Measurements from ENCODE around the gene NKD1. TPM values are rescaled to one million over a fixed set of nuclear protein-coding genes. Genes with fewer than 3 reads are reported as not detected.

The NKD1 gene
- total RNA-seq, 1 donor from 2014 or later, result 43.2 TPM

DNA sequence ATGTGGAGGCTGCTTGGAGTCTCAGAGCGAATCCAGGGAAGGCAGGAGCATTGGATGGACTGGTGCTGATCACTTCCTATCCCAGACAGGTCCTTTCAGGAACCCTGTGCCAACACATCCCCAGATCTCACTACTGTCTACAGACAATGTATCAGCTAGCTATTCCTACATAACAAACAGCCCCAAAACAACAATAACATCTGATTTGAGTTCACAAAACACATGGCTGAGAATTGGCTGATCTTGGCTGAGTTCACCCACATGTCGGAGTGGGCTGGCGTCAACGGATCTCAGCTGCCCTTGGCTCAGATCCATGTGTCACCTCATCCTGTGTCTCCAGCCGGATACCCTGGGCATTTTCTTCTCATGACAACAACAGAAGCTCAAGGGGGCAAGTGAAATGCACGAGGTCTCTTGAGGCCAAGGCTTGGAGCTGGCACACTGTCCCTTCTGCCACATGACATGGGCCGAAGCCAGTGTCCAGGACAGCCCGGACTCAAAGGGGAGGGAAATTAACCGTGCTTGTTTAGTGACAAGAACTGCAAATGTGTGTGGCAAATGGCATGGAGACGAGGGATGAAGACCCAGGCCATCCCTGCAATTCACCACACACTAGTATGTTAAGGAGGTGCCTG is 114.2 kb downstream of the NKD1 start:
- H3K27ac Mint-ChIP-seq, result no peak overlapping the region

DNA sequence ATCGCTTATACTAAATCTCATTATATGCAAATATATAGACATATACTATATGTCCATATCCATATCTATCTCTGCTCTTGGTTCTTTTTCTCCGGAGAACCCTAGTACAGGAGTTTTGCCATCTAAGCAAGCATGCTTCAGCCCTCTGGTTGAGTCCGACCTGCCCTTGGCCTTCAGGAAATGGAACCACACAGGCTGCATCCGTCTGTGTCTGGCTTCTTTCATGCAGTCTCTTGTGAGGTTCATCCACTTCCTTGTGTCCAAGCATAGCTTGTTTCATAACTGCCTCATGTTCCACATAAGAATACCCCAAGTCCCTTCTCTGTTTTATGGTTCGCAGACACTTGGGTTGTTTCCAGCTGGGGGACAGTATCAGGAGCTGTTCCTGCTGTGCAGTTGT is 116.1 kb downstream of the NKD1 start:
- Mint-ChIP-seq H3K36me3 (no peaks in the 10 kb centered on the region), H3K27me3 (no peaks in the 10 kb centered on the region), H3K9me3 (no peaks in the 10 kb centered on the region), H3K27ac (no peak overlapping the region), H3K4me3 (no peak overlapping the region), H3K4me1 (ENCODE audit: unreplicated experiment) (peaks cover 22% of the 10 kb centered on the region)
- DNase-seq (ENCODE audit: extremely low spot score, unreplicated experiment), result no peak
- TF ChIP-seq, protein P1, sequence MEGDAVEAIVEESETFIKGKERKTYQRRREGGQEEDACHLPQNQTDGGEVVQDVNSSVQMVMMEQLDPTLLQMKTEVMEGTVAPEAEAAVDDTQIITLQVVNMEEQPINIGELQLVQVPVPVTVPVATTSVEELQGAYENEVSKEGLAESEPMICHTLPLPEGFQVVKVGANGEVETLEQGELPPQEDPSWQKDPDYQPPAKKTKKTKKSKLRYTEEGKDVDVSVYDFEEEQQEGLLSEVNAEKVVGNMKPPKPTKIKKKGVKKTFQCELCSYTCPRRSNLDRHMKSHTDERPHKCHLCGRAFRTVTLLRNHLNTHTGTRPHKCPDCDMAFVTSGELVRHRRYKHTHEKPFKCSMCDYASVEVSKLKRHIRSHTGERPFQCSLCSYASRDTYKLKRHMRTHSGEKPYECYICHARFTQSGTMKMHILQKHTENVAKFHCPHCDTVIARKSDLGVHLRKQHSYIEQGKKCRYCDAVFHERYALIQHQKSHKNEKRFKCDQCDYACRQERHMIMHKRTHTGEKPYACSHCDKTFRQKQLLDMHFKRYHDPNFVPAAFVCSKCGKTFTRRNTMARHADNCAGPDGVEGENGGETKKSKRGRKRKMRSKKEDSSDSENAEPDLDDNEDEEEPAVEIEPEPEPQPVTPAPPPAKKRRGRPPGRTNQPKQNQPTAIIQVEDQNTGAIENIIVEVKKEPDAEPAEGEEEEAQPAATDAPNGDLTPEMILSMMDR (conservative IDR thresholded peaks at IDR 0.05), result no peak

More for the DNA sequence above, 114.2 kb downstream of the NKD1 start:
- TF ChIP-seq, protein P1 (conservative IDR thresholded peaks at IDR 0.05), result no peak
- no peaks in the 10 kb centered on the region for H3K9me3 Mint-ChIP-seq
- H3K4me1 Mint-ChIP-seq (ENCODE audit: unreplicated experiment), result peaks cover 9% of the 10 kb centered on the region
- no peak overlapping the region for H3K4me3 Mint-ChIP-seq
- no peaks in the 10 kb centered on the region for H3K36me3 Mint-ChIP-seq
- no peaks in the 10 kb centered on the region for H3K27me3 Mint-ChIP-seq
- DNase-seq (ENCODE audit: extremely low spot score, unreplicated experiment), result no peak

DNA sequence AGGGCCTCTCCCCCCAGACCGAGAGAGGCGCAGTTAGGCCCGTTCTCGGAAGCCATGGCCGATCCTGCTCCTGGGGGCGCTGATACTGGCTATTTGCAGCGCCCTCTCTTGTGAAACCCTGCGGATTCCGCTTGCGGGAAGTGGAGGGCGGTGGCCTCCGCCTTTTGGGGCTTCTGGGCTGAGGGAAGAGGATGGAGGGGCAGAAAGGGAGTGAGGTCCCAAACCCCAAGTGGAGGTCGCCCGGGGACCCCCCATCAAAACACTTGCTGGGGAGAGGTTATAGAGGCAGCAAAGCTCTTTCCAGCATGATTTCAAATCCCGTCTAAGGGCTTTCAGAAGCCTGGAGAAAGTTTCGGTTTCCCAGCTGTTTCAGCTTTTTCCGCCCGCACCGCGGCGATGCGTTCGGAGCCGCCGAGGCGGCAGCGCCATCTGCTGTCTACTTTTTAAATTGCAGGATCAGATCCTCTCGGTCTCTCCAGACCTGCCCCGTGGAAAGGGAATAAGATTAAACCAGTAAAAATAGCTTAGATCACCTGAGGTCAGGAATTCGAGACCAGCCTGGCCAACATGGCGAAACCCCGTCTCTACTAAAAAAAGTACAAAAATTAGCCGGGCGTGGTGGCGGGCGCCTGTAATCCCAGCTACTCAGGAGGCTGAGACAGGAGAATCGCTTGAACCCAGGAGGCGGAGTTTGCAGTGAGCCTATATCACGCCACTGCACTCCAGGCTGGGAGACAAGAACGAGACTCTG is 117.1 kb downstream of the NKD1 start:
- peak; percentile 93 for DNase-seq (ENCODE audit: extremely low spot score, unreplicated experiment)
- Mint-ChIP-seq H3K4me3 (peak overlapping the region; percentile 74), H3K4me1 (ENCODE audit: unreplicated experiment) (peaks cover 22% of the 10 kb centered on the region), H3K9me3 (no peaks in the 10 kb centered on the region), H3K36me3 (no peaks in the 10 kb centered on the region), H3K27ac (no peak overlapping the region), H3K27me3 (no peaks in the 10 kb centered on the region)
- TF ChIP-seq, protein P1 (conservative IDR thresholded peaks at IDR 0.05), result peak; percentile 95

DNA sequence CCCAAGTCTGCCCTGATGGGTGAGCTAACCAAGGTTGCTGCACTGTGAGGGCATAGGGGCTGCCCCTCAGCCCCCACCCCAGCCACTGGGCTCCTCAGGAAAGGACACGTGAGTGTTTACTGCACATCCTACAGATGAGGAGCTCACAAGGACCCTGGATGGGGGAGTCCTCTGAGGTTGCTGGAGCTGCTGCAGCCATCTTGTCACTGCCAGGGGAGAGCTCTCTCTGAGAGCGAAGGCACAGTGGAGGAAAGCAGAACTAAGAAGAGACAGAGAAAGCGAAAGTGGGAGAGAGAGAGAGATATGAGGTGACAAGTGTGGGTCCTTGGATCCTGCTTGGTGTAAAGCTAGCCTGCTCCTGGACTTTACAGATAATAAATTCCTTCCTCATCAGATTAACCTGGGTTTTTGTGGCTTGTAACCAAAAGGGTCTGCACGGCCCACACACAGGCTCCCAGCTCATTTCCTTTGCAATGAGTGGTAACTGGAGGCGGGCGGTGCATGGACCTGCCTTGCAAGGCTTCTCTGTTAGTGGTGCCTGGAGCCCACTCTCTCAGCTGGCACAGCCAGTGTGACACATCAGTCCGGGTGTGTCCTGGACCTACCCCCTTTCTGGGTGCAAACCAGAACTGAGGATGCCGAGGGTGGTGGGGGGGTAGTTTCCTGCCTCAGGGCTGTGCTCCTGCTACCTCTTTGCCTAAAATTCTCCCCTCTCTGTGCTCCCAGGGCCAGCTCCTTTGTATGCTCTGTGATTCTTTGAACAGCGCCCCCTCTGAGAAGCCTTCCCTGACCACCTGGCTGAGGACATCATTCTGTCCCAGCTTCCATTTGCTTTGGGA is 118.7 kb downstream of the NKD1 start:
- Mint-ChIP-seq H3K27me3 (no peaks in the 10 kb centered on the region), H3K9me3 (peaks cover 7% of the 10 kb centered on the region), H3K36me3 (peaks cover 6% of the 10 kb centered on the region), H3K4me3 (no peak overlapping the region), H3K27ac (peak overlapping the region; percentile 54), H3K4me1 (ENCODE audit: unreplicated experiment) (peaks cover 22% of the 10 kb centered on the region)
- TF ChIP-seq, protein P1 (conservative IDR thresholded peaks at IDR 0.05), result no peak
- no peak for DNase-seq (ENCODE audit: extremely low spot score, unreplicated experiment)

DNA sequence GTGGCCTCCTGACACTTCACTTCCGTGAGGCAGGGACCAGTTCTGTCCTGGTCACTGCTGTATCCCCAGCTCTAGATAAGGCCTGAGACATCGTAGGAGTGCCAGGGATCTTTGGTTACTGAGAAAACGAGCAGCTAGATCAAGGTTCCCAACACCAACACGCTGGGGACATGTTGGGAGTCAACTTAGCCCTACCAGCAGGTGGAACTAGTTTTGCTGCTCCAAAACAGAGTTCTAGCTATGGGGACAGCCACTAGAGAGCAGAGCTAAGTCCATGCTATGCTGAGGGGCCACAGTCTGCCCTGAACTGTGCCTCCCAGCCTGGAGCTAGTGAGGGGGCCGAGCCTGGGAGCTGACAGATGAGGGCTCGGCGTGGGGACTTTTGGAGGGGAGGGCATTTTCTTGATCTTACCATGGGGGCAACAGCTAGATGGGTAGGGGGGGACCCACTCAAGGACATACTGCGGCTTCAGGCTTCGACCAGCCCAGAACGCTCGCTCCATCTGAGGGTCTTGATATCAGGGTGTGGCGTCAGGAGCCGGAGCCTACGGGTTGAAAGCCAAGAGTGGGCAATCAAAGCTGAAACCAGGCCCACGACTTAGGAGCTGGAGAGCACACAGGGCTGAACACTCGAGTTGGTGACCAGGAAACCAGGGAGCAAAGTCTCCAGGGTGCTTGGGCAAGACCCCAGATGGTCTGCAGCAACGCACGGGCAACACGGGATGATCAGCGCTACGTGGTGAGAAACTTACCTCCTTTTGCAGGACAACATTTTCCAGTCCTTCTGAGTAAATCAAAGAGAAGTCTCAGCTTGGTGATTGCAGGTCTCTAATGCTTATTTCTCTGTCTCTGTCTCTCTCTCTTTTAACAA is 119.5 kb downstream of the NKD1 start:
- Mint-ChIP-seq H3K4me1 (ENCODE audit: unreplicated experiment) (peaks cover 22% of the 10 kb centered on the region), H3K27me3 (no peaks in the 10 kb centered on the region), H3K9me3 (peaks cover 8% of the 10 kb centered on the region), H3K4me3 (peak overlapping the region; percentile 1), H3K36me3 (peaks cover 6% of the 10 kb centered on the region), H3K27ac (peak overlapping the region; percentile 54)
- TF ChIP-seq, protein P1 (conservative IDR thresholded peaks at IDR 0.05), result no peak
- no peak for DNase-seq (ENCODE audit: extremely low spot score, unreplicated experiment)

All from type B pancreatic cell (in vitro differentiated cells).